A673 (cell line): Measurements from ENCODE around the gene DIP2A. TPM values are rescaled to one million over a fixed set of nuclear protein-coding genes. Genes with fewer than 3 reads are reported as not detected.

Source experiments
- BruUV-seq: library from RNA; stranded (reverse); fragments of 400-500 nt; replicated peaks from 2 replicates; lab custom pipeline; 2021; lab: Mats Ljungman, UMichigan
- CTCF ChIA-PET: fragments of 300-600 bp; sonication (Branson Sonifier 250); formaldehyde crosslinking; loops from one replicate; lab custom pipeline; 2022; ENCODE audit warnings: antibody characterized with exemption; lab: Charles Lee
- POLR2A ChIA-PET: fragments of 300-600 bp; sonication (Branson Sonifier 250); formaldehyde crosslinking; loops from one replicate; lab custom pipeline; 2022; ENCODE audit warnings: antibody characterized with exemption; ENCODE audit not compliant: low non-redundant PET; lab: Charles Lee
- DNase-seq: peaks from one replicate; pipeline ENCODE4 v3.0.0-alpha.2; 2015; ENCODE audit warnings: low spot score
- H3K27ac ChIP-seq: fragments of 200-600 bp; sonication (generic); 2 replicates; pipeline ENCODE4 v1.5.1; 2016; ENCODE audit warnings: mixed run types, low read depth, mild to moderate bottlenecking, mixed read lengths, antibody characterized with exemption, low read length; ENCODE audit not compliant: poor library complexity, severe bottlenecking
- H3K27me3 ChIP-seq: fragments of 200-600 bp; sonication (generic); replicated peaks from 2 replicates; pipeline ENCODE4 v1.6.1; 2017; ENCODE audit warnings: mixed run types, low read depth, mild to moderate bottlenecking, mixed read lengths, antibody characterized with exemption, low read length; ENCODE audit not compliant: insufficient read depth, poor library complexity
- H3K36me3 ChIP-seq: fragments of 200-600 bp; sonication (generic); 2 replicates; pipeline ENCODE4 v1.6.1; 2016; ENCODE audit warnings: mixed run types, mild to moderate bottlenecking, mixed read lengths, antibody characterized with exemption, low read length; ENCODE audit not compliant: insufficient read depth, poor library complexity, severe bottlenecking
- H3K4me1 ChIP-seq: fragments of 200-600 bp; sonication (generic); 2 replicates; pipeline ENCODE4 v1.6.1; 2017; ENCODE audit warnings: mixed run types, mild to moderate bottlenecking, mixed read lengths, antibody characterized with exemption, low read length; ENCODE audit not compliant: insufficient read depth, poor library complexity, severe bottlenecking
- H3K4me3 ChIP-seq: fragments of 200-600 bp; sonication (generic); 2 replicates; pipeline ENCODE4 v1.5.1; 2016; ENCODE audit warnings: low read depth, mixed run types, mild to moderate bottlenecking, mixed read lengths, low read length; ENCODE audit not compliant: poor library complexity, severe bottlenecking
- H3K9me3 ChIP-seq: fragments of 200-600 bp; sonication (generic); 2 replicates; pipeline ENCODE4 v1.6.1; 2016; ENCODE audit warnings: mixed run types, low read depth, mild to moderate bottlenecking, mixed read lengths, antibody characterized with exemption, low read length; ENCODE audit not compliant: poor library complexity, severe bottlenecking
- CTCF ChIP-seq: fragments of 300-800, 200-600 bp; sonication (generic); conservative IDR thresholded peaks from 2 replicates; pipeline ENCODE4 v1.5.1; 2017; ENCODE audit warnings: low read depth, mild to moderate bottlenecking, antibody characterized with exemption, low read length, moderate library complexity, mixed read lengths
- EZH2 ChIP-seq: fragments of 200-600 bp; sonication (generic); IDR thresholded peaks from 2 replicates; pipeline ENCODE4 v1.6.1; 2017; ENCODE audit warnings: borderline replicate concordance, low read depth, mild to moderate bottlenecking, mixed read lengths, antibody characterized with exemption, low read length; ENCODE audit not compliant: poor library complexity, severe bottlenecking
- intact Hi-C: fragments of 100-400 bp; cut with micrococcal nuclease; formaldehyde crosslinking; loops from one replicate; pipeline ENCODE4 v1.10.0; 2022; ENCODE audit not compliant: unreplicated experiment
- total RNA-seq: library from RNA; stranded (reverse); gene quantifications from 2 replicates; pipeline ENCODE4 v1.2.3, GENCODE V29; 2021

DIP2A gene
- total RNA-seq, 1 experiment from 2014 or later = 37.3 TPM

GRCh38 chr21:46439906-46440305, 18.8 kb upstream of the DIP2A start:
- Histone ChIP-seq H3K27me3 (no peaks in the 10 kb centered on the region), H3K27ac (no peak overlapping the region), H3K9me3 (no peaks in the 10 kb centered on the region), H3K36me3 (peaks cover 53% of the 10 kb centered on the region), H3K4me3 (no peak overlapping the region), H3K4me1 (no peaks in the 10 kb centered on the region)
- intact Hi-C loops = no loop called here
- TF ChIP-seq CTCF = no peak
- no peak for TF ChIP-seq EZH2
- ChIA-PET POLR2A (no interaction called here), CTCF (no interaction called here)
- no peak for DNase-seq
- BruUV-seq = no TSS peak

- H3K27me3 ChIP-seq = no peaks in the 10 kb centered on the region
- H3K27ac ChIP-seq = no peak overlapping the region
- no TSS peak for BruUV-seq
- DNase-seq = no peak
- H3K36me3 ChIP-seq = peaks cover 53% of the 10 kb centered on the region
- TF ChIP-seq CTCF = no peak
- TF ChIP-seq EZH2 = no peak
- H3K9me3 ChIP-seq = no peaks in the 10 kb centered on the region
- POLR2A ChIA-PET = no interaction called here
- no peak overlapping the region for H3K4me3 ChIP-seq
- no peaks in the 10 kb centered on the region for H3K4me1 ChIP-seq
- intact Hi-C loops = no loop called here
- CTCF ChIA-PET = no interaction called here
Observed at GRCh38 chr21:46441331-46441730, 17.4 kb upstream of the DIP2A start.

GRCh38 chr21:46441961-46442498, 16.7 kb upstream of the DIP2A start:
- intact Hi-C loops = no loop called here
- no peaks in the 10 kb centered on the region for H3K4me1 ChIP-seq
- POLR2A ChIA-PET = no interaction called here
- H3K36me3 ChIP-seq = peaks cover 49% of the 10 kb centered on the region
- H3K27ac ChIP-seq = no peak overlapping the region
- no peaks in the 10 kb centered on the region for H3K27me3 ChIP-seq
- no peak overlapping the region for H3K4me3 ChIP-seq
- BruUV-seq = no TSS peak
- no peaks in the 10 kb centered on the region for H3K9me3 ChIP-seq
- no peak for TF ChIP-seq EZH2
- no peak for TF ChIP-seq CTCF
- CTCF ChIA-PET = no interaction called here
- no peak for DNase-seq
